ENCODE data around the gene MARCKS.
A peak's percentile ranks its signal among the peaks of the same experiment; 100 is the strongest.

DNA sequence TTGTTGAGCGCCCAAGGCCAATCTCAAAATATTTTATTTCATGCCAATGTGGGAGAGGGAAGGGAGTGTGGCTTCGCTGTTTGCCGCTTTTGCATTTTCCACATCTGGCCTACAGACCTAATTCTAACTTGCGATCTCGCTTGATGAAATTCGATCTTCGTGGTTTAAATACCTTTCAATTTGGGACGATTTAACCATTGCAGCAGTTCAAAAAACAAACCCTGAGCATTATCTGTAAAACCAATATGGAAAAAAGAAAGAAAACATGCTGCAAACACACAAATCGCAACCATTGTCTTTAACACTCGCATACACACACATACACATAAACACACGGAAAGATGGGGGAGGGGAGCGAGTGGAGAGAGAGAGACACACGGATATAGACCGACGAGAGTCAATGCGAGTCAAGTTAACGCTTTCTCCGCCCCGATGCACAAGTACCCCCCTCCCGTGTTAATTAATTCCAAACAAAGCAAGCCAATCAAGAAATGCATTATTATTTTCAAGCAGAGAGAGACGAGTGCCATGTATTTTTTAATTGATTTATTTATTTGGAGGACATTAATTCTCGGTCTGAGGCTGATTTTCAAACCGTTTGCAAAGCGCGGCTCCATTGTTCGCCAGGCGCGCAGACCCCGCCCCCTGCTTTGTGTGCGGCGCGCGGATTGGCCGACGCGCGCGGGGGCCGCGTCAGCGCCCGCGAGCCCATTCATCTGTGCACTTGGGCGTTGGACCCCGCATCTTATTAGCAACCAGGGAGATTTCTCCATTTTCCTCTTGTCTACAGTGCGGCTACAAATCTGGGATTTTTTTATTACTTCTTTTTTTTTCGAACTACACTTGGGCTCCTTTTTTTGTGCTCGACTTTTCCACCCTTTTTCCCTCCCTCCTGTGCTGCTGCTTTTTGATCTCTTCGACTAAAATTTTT is at the start of gene MARCKS:
- TF ChIP-seq POLR2AphosphoS5 (IDR thresholded peaks at IDR 0.05; ENCODE audit: low read depth, low read length) = peak; percentile 60; the same call in 1 of the 2 replicates
- TF ChIP-seq, protein P1, sequence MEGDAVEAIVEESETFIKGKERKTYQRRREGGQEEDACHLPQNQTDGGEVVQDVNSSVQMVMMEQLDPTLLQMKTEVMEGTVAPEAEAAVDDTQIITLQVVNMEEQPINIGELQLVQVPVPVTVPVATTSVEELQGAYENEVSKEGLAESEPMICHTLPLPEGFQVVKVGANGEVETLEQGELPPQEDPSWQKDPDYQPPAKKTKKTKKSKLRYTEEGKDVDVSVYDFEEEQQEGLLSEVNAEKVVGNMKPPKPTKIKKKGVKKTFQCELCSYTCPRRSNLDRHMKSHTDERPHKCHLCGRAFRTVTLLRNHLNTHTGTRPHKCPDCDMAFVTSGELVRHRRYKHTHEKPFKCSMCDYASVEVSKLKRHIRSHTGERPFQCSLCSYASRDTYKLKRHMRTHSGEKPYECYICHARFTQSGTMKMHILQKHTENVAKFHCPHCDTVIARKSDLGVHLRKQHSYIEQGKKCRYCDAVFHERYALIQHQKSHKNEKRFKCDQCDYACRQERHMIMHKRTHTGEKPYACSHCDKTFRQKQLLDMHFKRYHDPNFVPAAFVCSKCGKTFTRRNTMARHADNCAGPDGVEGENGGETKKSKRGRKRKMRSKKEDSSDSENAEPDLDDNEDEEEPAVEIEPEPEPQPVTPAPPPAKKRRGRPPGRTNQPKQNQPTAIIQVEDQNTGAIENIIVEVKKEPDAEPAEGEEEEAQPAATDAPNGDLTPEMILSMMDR (IDR thresholded peaks at IDR 0.05) = no peak

All from Panc1 (cell line).